Loucy (cell line): ENCODE data around the gene TFB1M.

Source experiments
- H2AFZ ChIP-seq: fragments of 200-600 bp; sonication (generic); 2 replicates; pipeline ENCODE4 v1.6.0; 2016; ENCODE audit warnings: antibody characterized with exemption, mild to moderate bottlenecking, low read length, moderate library complexity
- H3F3A ChIP-seq: fragments of 200-600 bp; 2 replicates; pipeline ENCODE4 v1.6.0; 2016; ENCODE audit warnings: antibody characterized with exemption, low read depth, mild to moderate bottlenecking
- H3K27me3 ChIP-seq: fragments of 200-600 bp; sonication (generic); 2 replicates; pipeline ENCODE4 v1.6.1; 2014; ENCODE audit warnings: low read length, mild to moderate bottlenecking; ENCODE audit not compliant: insufficient read depth, poor library complexity, severe bottlenecking
- H3K36me3 ChIP-seq: fragments of 200-600 bp; sonication (generic); 2 replicates; pipeline ENCODE4 v1.6.1; 2016; ENCODE audit warnings: low read length; ENCODE audit not compliant: insufficient read depth
- H3K4me1 ChIP-seq: fragments of 200-600 bp; sonication (generic); 2 replicates; pipeline ENCODE4 v1.5.1; 2014; ENCODE audit warnings: low read length, mild to moderate bottlenecking; ENCODE audit not compliant: insufficient read depth, poor library complexity, severe bottlenecking
- H3K4me2 ChIP-seq: fragments of 200-600 bp; sonication (generic); 2 replicates; pipeline ENCODE4 v1.6.0; 2014; ENCODE audit warnings: antibody characterized with exemption, low read length, low read depth, mild to moderate bottlenecking; ENCODE audit not compliant: poor library complexity, severe bottlenecking
- H3K4me3 ChIP-seq: fragments of 200-600 bp; sonication (generic); 2 replicates; pipeline ENCODE4 v1.5.1; 2014; ENCODE audit warnings: low read length, mild to moderate bottlenecking, mixed read lengths; ENCODE audit not compliant: poor library complexity, severe bottlenecking
- H3K79me2 ChIP-seq: fragments of 200-600 bp; sonication (generic); 2 replicates; pipeline ENCODE4 v1.6.1; 2014; ENCODE audit warnings: low read length; ENCODE audit not compliant: insufficient read depth
- H3K9ac ChIP-seq: fragments of 200-600 bp; sonication (generic); 2 replicates; pipeline ENCODE4 v1.6.0; 2014; ENCODE audit warnings: mild to moderate bottlenecking, low read depth, low read length, moderate library complexity; ENCODE audit not compliant: poor library complexity, severe bottlenecking
- H3K9me2 ChIP-seq: fragments of 200-600 bp; sonication (generic); replicated peaks from 2 replicates; pipeline ENCODE4 v1.6.1; 2016; ENCODE audit warnings: low read depth, low read length, mixed read lengths
- H3K9me3 ChIP-seq: fragments of 200-600 bp; sonication (generic); 2 replicates; pipeline ENCODE4 v1.6.1; 2014; ENCODE audit warnings: mild to moderate bottlenecking, antibody characterized with exemption, low read length, low read depth; ENCODE audit not compliant: insufficient read depth
- H4K20me1 ChIP-seq: fragments of 200-600 bp; sonication (generic); 2 replicates; pipeline ENCODE4 v1.6.0; 2014; ENCODE audit warnings: antibody characterized with exemption, low read length, mild to moderate bottlenecking; ENCODE audit not compliant: insufficient read depth, poor library complexity, severe bottlenecking
- EZH2phosphoT487 ChIP-seq: fragments of 200-600 bp; IDR thresholded peaks from 2 replicates; pipeline ENCODE4 v1.6.1; 2018; ENCODE audit warnings: antibody characterized with exemption, mild to moderate bottlenecking, moderate library complexity, borderline replicate concordance
- TF ChIP-seq, protein P1 (sequence below): fragments of 200-600 bp; sonication (generic); conservative IDR thresholded peaks from 2 replicates; pipeline ENCODE4 v1.5.1; 2014; ENCODE audit warnings: mild to moderate bottlenecking, antibody characterized with exemption, low read length

The TFB1M gene

GRCh38 chr6:155215906-155216305 lies 98.4 kb downstream of the TFB1M start:
- H4K20me1 ChIP-seq = no peaks in the 10 kb centered on the region
- H3K36me3 ChIP-seq = no peaks in the 10 kb centered on the region
- no peaks in the 10 kb centered on the region for H3K79me2 ChIP-seq
- no peak overlapping the region for H3K4me3 ChIP-seq
- TF ChIP-seq, protein P1, sequence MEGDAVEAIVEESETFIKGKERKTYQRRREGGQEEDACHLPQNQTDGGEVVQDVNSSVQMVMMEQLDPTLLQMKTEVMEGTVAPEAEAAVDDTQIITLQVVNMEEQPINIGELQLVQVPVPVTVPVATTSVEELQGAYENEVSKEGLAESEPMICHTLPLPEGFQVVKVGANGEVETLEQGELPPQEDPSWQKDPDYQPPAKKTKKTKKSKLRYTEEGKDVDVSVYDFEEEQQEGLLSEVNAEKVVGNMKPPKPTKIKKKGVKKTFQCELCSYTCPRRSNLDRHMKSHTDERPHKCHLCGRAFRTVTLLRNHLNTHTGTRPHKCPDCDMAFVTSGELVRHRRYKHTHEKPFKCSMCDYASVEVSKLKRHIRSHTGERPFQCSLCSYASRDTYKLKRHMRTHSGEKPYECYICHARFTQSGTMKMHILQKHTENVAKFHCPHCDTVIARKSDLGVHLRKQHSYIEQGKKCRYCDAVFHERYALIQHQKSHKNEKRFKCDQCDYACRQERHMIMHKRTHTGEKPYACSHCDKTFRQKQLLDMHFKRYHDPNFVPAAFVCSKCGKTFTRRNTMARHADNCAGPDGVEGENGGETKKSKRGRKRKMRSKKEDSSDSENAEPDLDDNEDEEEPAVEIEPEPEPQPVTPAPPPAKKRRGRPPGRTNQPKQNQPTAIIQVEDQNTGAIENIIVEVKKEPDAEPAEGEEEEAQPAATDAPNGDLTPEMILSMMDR = no peak
- no peak for TF ChIP-seq EZH2phosphoT487
- H3K9me3 ChIP-seq = no peaks in the 10 kb centered on the region
- H2AFZ ChIP-seq = no peak overlapping the region
- no peaks in the 10 kb centered on the region for H3K9me2 ChIP-seq
- H3F3A ChIP-seq = no peaks in the 10 kb centered on the region
- no peak overlapping the region for H3K9ac ChIP-seq
- no peaks in the 10 kb centered on the region for H3K27me3 ChIP-seq
- no peaks in the 10 kb centered on the region for H3K4me1 ChIP-seq
- H3K4me2 ChIP-seq = no peak overlapping the region

DNA sequence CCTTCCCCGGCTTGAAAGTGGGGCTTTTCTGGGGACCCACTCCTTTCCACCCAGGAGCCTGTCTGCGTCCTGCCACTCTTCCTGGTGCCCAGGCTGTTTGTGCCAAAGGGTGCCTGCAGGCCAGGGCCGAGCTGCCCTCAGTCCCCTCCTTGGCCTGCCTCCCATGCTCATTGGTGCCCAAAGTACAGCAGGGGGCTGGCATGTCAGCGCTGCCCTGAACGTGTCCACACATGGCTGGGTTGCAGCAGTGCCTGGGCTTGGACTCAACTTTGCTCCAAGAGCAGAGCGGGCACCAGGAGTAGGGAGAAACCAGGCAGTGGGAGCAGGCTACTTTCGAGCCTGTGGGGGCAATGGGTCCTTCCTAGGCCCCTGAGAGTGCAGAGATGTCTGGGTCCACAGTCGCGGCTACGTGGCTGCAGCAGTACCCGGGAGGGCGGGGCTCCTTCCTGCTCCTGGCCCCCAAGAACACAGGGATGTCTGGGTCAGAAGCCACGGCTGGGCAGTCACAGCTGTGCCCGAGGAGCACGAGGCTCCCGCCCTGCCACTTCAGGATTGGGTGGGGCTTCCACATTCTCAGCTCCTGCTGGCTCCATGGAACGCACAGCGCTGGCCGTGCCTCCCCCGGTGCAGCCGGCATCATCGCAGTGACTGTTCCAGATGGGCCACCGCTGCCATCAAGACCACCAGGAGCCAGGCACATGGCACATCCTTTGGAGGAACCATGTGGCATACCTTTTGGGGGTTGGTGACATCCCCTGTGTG lies 100.5 kb downstream of the TFB1M start:
- TF ChIP-seq EZH2phosphoT487 = no peak
- TF ChIP-seq, protein P1 = no peak
- Histone ChIP-seq H3K79me2 (no peaks in the 10 kb centered on the region), H2AFZ (no peak overlapping the region), H3K4me2 (no peak overlapping the region), H3K27me3 (no peaks in the 10 kb centered on the region), H3K9ac (no peak overlapping the region), H3K4me1 (peaks cover 7% of the 10 kb centered on the region), H3K9me3 (no peaks in the 10 kb centered on the region), H4K20me1 (no peaks in the 10 kb centered on the region), H3K9me2 (no peaks in the 10 kb centered on the region), H3K4me3 (no peak overlapping the region), H3K36me3 (no peaks in the 10 kb centered on the region), H3F3A (no peaks in the 10 kb centered on the region)

GRCh38 chr6:155212616-155213380 lies 101.5 kb downstream of the TFB1M start:
- H3K9ac ChIP-seq = no peak overlapping the region
- no peaks in the 10 kb centered on the region for H3K36me3 ChIP-seq
- TF ChIP-seq EZH2phosphoT487 = no peak
- TF ChIP-seq, protein P1 = no peak
- H3F3A ChIP-seq = no peaks in the 10 kb centered on the region
- no peaks in the 10 kb centered on the region for H3K9me3 ChIP-seq
- H2AFZ ChIP-seq = no peak overlapping the region
- H3K4me3 ChIP-seq = no peak overlapping the region
- no peaks in the 10 kb centered on the region for H4K20me1 ChIP-seq
- no peaks in the 10 kb centered on the region for H3K27me3 ChIP-seq
- H3K4me1 ChIP-seq = peaks cover 14% of the 10 kb centered on the region
- no peak overlapping the region for H3K4me2 ChIP-seq
- no peaks in the 10 kb centered on the region for H3K79me2 ChIP-seq
- no peaks in the 10 kb centered on the region for H3K9me2 ChIP-seq
